ENCODE results near the gene ABCB11. TPM values are rescaled to one million over a fixed set of nuclear protein-coding genes. Genes with fewer than 3 reads are reported as not detected.
"Not testable (repeated sequence)": the region's sequence is repeated elsewhere in the genome, so short reads cannot be mapped to it uniquely, and the experiment has no call there.

The ABCB11 gene
- total RNA-seq: 1 to 10 TPM; 4.1 TPM
- long read RNA-seq, partial matches to known transcripts: 0 of 1 reads
- long read RNA-seq, other reads (novel, unspliced or antisense): 1 of 1 reads

GRCh38 chr2:169031202-169031601 is at the start of gene ABCB11:
ABCB11 (minus strand) TSS chr2:169031324; CDS start chr2:169018125, 13,199 bp downstream.
- ATAC-seq (no peak), DNase-seq (no peak)
- intact Hi-C loops (cut with DNase I, micrococcal nuclease): no loop called here

GRCh38 chr2:169080250-169081069 is 49.3 kb upstream of the ABCB11 start:
- DNase-seq: no peak
- ATAC-seq: peak; percentile 53
- intact Hi-C loops (cut with DNase I, micrococcal nuclease): no loop called here

GRCh38 chr2:169077674-169078240 is 46.6 kb upstream of the ABCB11 start:
- ATAC-seq (no peak), DNase-seq (no peak)
- intact Hi-C loops (cut with DNase I, micrococcal nuclease): no loop called here

- peak; percentile 48 for ATAC-seq
Measured at GRCh38 chr2:169073963-169074751, 43.0 kb upstream of the ABCB11 start.

GRCh38 chr2:169073211-169073962 is 42.3 kb upstream of the ABCB11 start:
- no peak for DNase-seq
- ATAC-seq: no peak
- intact Hi-C loops (cut with DNase I, micrococcal nuclease): no loop called here

More at GRCh38 chr2:169073963-169074751, 43.0 kb upstream of the ABCB11 start:
- intact Hi-C loops (cut with DNase I, micrococcal nuclease): no loop called here
- DNase-seq: no peak

- no peak for DNase-seq
- intact Hi-C loops (cut with DNase I, micrococcal nuclease): no loop called here
- no peak for ATAC-seq
Measured at GRCh38 chr2:169072163-169072925, 41.2 kb upstream of the ABCB11 start.

GRCh38 chr2:169071455-169071854 is 40.3 kb upstream of the ABCB11 start:
- intact Hi-C loops (cut with DNase I, micrococcal nuclease): no loop called here
- no peak for DNase-seq
- no peak for ATAC-seq

GRCh38 chr2:169069833-169070232 is 38.7 kb upstream of the ABCB11 start:
- DNase-seq: no peak
- intact Hi-C loops (cut with DNase I, micrococcal nuclease): no loop called here

GRCh38 chr2:169069341-169069740 is 38.2 kb upstream of the ABCB11 start, which contains the start of gene DHRS9:
DHRS9 (plus strand) TSS chr2:169069563; CDS start chr2:169081582, 12,019 bp downstream.
- ATAC-seq (peak; percentile 64), DNase-seq (peak in 1 of 2 donors; percentile 33)

More at GRCh38 chr2:169069833-169070232, 38.7 kb upstream of the ABCB11 start:
- no peak for ATAC-seq

GRCh38 chr2:169066897-169067296 is 35.8 kb upstream of the ABCB11 start:
- ATAC-seq (peak; percentile 84), DNase-seq (peak in 1 of 2 donors; percentile 20)
- intact Hi-C loops (cut with DNase I, micrococcal nuclease): no loop called here

More at GRCh38 chr2:169069341-169069740, 38.2 kb upstream of the ABCB11 start, which contains the start of gene DHRS9:
- intact Hi-C loops (cut with DNase I, micrococcal nuclease): no loop called here

GRCh38 chr2:169065864-169066517 is 34.9 kb upstream of the ABCB11 start:
- ATAC-seq: no peak
- DNase-seq: no peak
- intact Hi-C loops (cut with DNase I, micrococcal nuclease): no loop called here

- no peak for DNase-seq
- no peak for ATAC-seq
- intact Hi-C loops (cut with DNase I, micrococcal nuclease): no loop called here
Measured at GRCh38 chr2:169065422-169065821, 34.3 kb upstream of the ABCB11 start.

- ATAC-seq; intact Hi-C loops (cut with DNase I, micrococcal nuclease); DNase-seq: not testable (repeated sequence)
Measured at GRCh38 chr2:169064199-169064598, 33.1 kb upstream of the ABCB11 start.

- intact Hi-C loops (cut with DNase I, micrococcal nuclease); DNase-seq; ATAC-seq: not testable (repeated sequence)
Measured at GRCh38 chr2:169054575-169054974, 23.5 kb upstream of the ABCB11 start.

GRCh38 chr2:169050476-169051240 is 19.5 kb upstream of the ABCB11 start:
- intact Hi-C loops (cut with DNase I, micrococcal nuclease): no loop called here
- ATAC-seq (no peak), DNase-seq (no peak)

GRCh38 chr2:169049142-169049541 is 18.0 kb upstream of the ABCB11 start:
- DNase-seq: no peak
- intact Hi-C loops (cut with DNase I, micrococcal nuclease): no loop called here
- ATAC-seq: no peak

Data from left colon (tissue), 2 donors.